Suprapubic skin (tissue), 4 donors: ENCODE results near the gene LPCAT1.

ENCODE experiments used
- CTCF ChIP-seq, 2 donors: fragments of 200-600 bp in 1 of 2; fragments of 450-650 bp in 1 of 2; sonication (generic) in 1 of 2; IDR thresholded peaks; one replicate each; pipeline ENCODE4 v1.5.1; 2016 to 2019; ENCODE audit warnings: antibody characterized with exemption in 2 of 2, mild to moderate bottlenecking in 1 of 2, moderate library complexity in 1 of 2
- POLR2A ChIP-seq, 2 donors: fragments of 450-650 bp; IDR thresholded peaks; one replicate each; pipeline ENCODE4 v1.6.1; 2017; ENCODE audit warnings: antibody characterized with exemption in 2 of 2, mild to moderate bottlenecking in 2 of 2, moderate library complexity in 2 of 2
- POLR2AphosphoS5 ChIP-seq, 3 donors: sonication (generic); formaldehyde crosslinking; IDR thresholded peaks; one replicate each; pipeline ENCODE4 v1.6.1; 2017; ENCODE audit warnings: antibody characterized with exemption in 3 of 3

DNA sequence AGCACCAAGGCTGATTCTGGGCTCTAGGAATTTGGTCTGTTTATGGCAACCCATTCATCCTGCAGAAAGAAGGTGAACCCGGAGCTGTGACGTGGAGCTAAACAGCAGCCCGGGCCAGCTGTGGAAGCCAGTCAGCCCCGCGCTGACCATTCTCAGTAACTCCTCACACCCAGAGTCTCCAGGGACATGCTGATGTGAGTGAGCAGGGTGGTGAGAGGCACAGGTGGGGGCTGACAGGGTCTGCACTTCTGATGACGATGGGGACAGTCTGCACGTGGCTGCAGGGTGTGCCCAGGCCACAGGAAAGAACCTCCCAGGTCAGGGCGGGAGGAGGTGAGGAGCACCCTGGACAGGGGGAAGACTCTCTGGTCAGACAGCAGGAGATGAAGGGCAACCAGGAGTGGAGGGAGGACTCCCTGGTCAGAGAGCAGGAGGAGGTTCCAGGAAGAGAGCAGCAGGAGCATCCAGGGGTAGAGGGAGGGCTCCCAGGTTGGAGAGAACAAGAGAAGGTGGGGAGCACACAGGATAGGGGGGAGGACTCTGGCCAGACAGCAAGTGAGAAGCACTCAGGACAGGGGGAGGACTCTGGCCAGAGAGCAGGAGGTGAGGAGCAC, 52.4 kb downstream of the LPCAT1 start:
- no peak for TF ChIP-seq POLR2A (IDR thresholded peaks at IDR 0.05)
- TF ChIP-seq CTCF (IDR thresholded peaks at IDR 0.05), result no peak
- TF ChIP-seq POLR2AphosphoS5 (IDR thresholded peaks at IDR 0.05), result no peak
